DMS 273 (cell line): Measurements from ENCODE around the gene NDOR1.
"Not testable (repeated sequence)": the region's sequence is repeated elsewhere in the genome, so short reads cannot be mapped to it uniquely, and the experiment has no call there.

Experiments used
- DNase-seq: peaks from one replicate; lab custom pipeline; 2025; ENCODE audit not compliant: unreplicated experiment; lab: John Stamatoyannopoulos, UW

The NDOR1 gene

GRCh38 chr9:137230705-137231371 is 25.3 kb downstream of the NDOR1 start, which contains the start of gene SLC34A3:
Gene SLC34A3, plus strand, starts transcription at chr9:137230901. Its CDS starts 802 bp downstream, at chr9:137231703.
- DNase-seq: no peak

- DNase-seq: no peak
These were observed 26.0 kb downstream of the NDOR1 start for GRCh38 chr9:137231372-137232039.

- no peak for DNase-seq
These were observed 26.6 kb downstream of the NDOR1 start for GRCh38 chr9:137232101-137232500.

- no peak for DNase-seq
These were observed 27.0 kb downstream of the NDOR1 start for GRCh38 chr9:137232510-137232909.

GRCh38 chr9:137233143-137233980 is 27.9 kb downstream of the NDOR1 start:
- no peak for DNase-seq

GRCh38 chr9:137234055-137234697 is 28.7 kb downstream of the NDOR1 start:
- DNase-seq: no peak

- DNase-seq: no peak
These were observed 29.4 kb downstream of the NDOR1 start for GRCh38 chr9:137234758-137235423.

GRCh38 chr9:137235424-137236237 is 30.1 kb downstream of the NDOR1 start:
- DNase-seq: no peak

- peak; percentile 92 for DNase-seq
These were observed 30.9 kb downstream of the NDOR1 start for GRCh38 chr9:137236238-137236935.

- DNase-seq: no peak
These were observed 31.5 kb downstream of the NDOR1 start for GRCh38 chr9:137236936-137237421.

- peak; percentile 69 for DNase-seq
These were observed 32.5 kb downstream of the NDOR1 start for GRCh38 chr9:137237759-137238726.

- DNase-seq: not testable (repeated sequence)
These were observed 34.2 kb downstream of the NDOR1 start for GRCh38 chr9:137239541-137240200.

- DNase-seq: peak; percentile 86
These were observed 34.9 kb downstream of the NDOR1 start for GRCh38 chr9:137240318-137240840.

GRCh38 chr9:137240841-137241489 is 35.5 kb downstream of the NDOR1 start, which contains the start of gene TUBB4B:
Gene TUBB4B, plus strand, starts transcription at chr9:137241287. Its CDS starts 74 bp downstream, at chr9:137241361.
- DNase-seq: peak; percentile 99

- peak; percentile 64 for DNase-seq
These were observed 36.2 kb downstream of the NDOR1 start for GRCh38 chr9:137241490-137242268.
